ENCODE measurements around the gene IL34.

Gene IL34

GRCh38 chr16:70705056-70705455 lies 58.7 kb downstream of the IL34 start:
- POLR2A ChIA-PET (ENCODE audit: low non-redundant PET) = no interaction called here
- DNase-seq (ENCODE audit: low spot score) = no peak
- peak overlapping the region; percentile 100 for H3K27ac ChIP-seq
- no peak for TF ChIP-seq CTCF (conservative IDR thresholded peaks at IDR 0.05; ENCODE audit: low read depth)
- CTCF ChIA-PET = no interaction called here

- H3K27ac ChIP-seq = peak overlapping the region; percentile 100
- peak; percentile 83 for DNase-seq (ENCODE audit: low spot score)
- POLR2A ChIA-PET (ENCODE audit: low non-redundant PET) = no interaction called here
- CTCF ChIA-PET = no interaction called here
- TF ChIP-seq CTCF (conservative IDR thresholded peaks at IDR 0.05; ENCODE audit: low read depth) = no peak
Observed at GRCh38 chr16:70706948-70707465, 60.6 kb downstream of the IL34 start.

- POLR2A ChIA-PET (ENCODE audit: low non-redundant PET) = no interaction called here
- CTCF ChIA-PET = no interaction called here
- TF ChIP-seq CTCF (conservative IDR thresholded peaks at IDR 0.05; ENCODE audit: low read depth) = no peak
- no peak for DNase-seq (ENCODE audit: low spot score)
- H3K27ac ChIP-seq = peak overlapping the region; percentile 100
Observed at GRCh38 chr16:70708366-70709246, 62.2 kb downstream of the IL34 start.

- POLR2A ChIA-PET (ENCODE audit: low non-redundant PET) = no interaction called here
- no peak for DNase-seq (ENCODE audit: low spot score)
- H3K27ac ChIP-seq = peak overlapping the region; percentile 100
- CTCF ChIA-PET = no interaction called here
- TF ChIP-seq CTCF (conservative IDR thresholded peaks at IDR 0.05; ENCODE audit: low read depth) = no peak
Observed at GRCh38 chr16:70709457-70709856, 63.1 kb downstream of the IL34 start.

- DNase-seq (ENCODE audit: low spot score) = no peak
- CTCF ChIA-PET = no interaction called here
- TF ChIP-seq CTCF (conservative IDR thresholded peaks at IDR 0.05; ENCODE audit: low read depth) = no peak
- POLR2A ChIA-PET (ENCODE audit: low non-redundant PET) = no interaction called here
- H3K27ac ChIP-seq = peak overlapping the region; percentile 100
Observed at GRCh38 chr16:70709942-70710341, 63.6 kb downstream of the IL34 start.

All from RWPE1 (cell line).